Airway epithelial cell (primary cell): ENCODE results near the gene SOX10. TPM values are rescaled to one million over a fixed set of nuclear protein-coding genes. Genes with fewer than 3 reads are reported as not detected.

ENCODE experiments used
- total RNA-seq: library from RNA; depleted of rRNA; stranded (reverse); fragments of >200 nt; gene quantifications from 2 replicates; pipeline ENCODE4 v1.2.3, GENCODE V29; 2015

SOX10 gene
- total RNA-seq = not detected in 2 replicates

GRCh38 chr22:37983860-37984791 lies at the start of gene SOX10:
SOX10 (minus strand) TSS chr22:37984555; CDS start chr22:37983784, 771 bp downstream.

GRCh38 chr22:37953437-37954179 lies 30.7 kb downstream of the SOX10 start, which contains the start of the genes C22orf23 and POLR2F:
C22orf23 (minus strand) TSS chr22:37953601; CDS start chr22:37953149, 452 bp downstream.
POLR2F (plus strand) TSS chr22:37953699; CDS start chr22:37953788, 89 bp downstream.

Other genes starting within 250 kb of the SOX10 start
- gene GCAT, start 176.6 kb downstream of the SOX10 start, total RNA-seq = 30.3 and 38.1 TPM in 2 replicates
- not detected in 2 replicates for gene GALR3, start 161.2 kb downstream of the SOX10 start, total RNA-seq
- gene ANKRD54, start 140.2 kb downstream of the SOX10 start, total RNA-seq = 30.4 and 37.2 TPM in 2 replicates
- gene EIF3L, start 135.1 kb downstream of the SOX10 start, total RNA-seq = 281 and 355 TPM in 2 replicates
- gene MICALL1, start 78.3 kb downstream of the SOX10 start, total RNA-seq = 136 and 154 TPM in 2 replicates
- gene C22orf23, start 31.0 kb downstream of the SOX10 start, total RNA-seq = not detected in 2 replicates
- 138 and 177 TPM in 2 replicates for gene POLR2F, start 30.9 kb downstream of the SOX10 start, total RNA-seq
- 35.4 and 41.8 TPM in 2 replicates for gene PICK1, start 72.8 kb upstream of the SOX10 start, total RNA-seq
- gene SLC16A8, start 99.6 kb upstream of the SOX10 start, total RNA-seq = not detected in 2 replicates
- gene BAIAP2L2, start 126.1 kb upstream of the SOX10 start, total RNA-seq = 0.35 and 0.51 TPM in 2 replicates
- 6.3 and 8.8 TPM in 2 replicates for gene PLA2G6, start 197.3 kb upstream of the SOX10 start, total RNA-seq
- 16.9 and 19.5 TPM in 2 replicates for gene MAFF, start 217.4 kb upstream of the SOX10 start, total RNA-seq